ENCODE data around the gene DGKQ.
A peak's percentile ranks its signal among the peaks of the same experiment; 100 is the strongest.

Gene DGKQ

GRCh38 chr4:917992-918391, 55.4 kb downstream of the DGKQ start:
- Histone ChIP-seq H3K4me1 (ENCODE audit: insufficient read depth, low read length) (no peaks in the 10 kb centered on the region), H3K9me3 (ENCODE audit: insufficient read depth, low read depth, low read length) (no peaks in the 10 kb centered on the region)
- 88% methylated on average over 2 of the region's 2 CpGs for WGBS

GRCh38 chr4:917466-917865, 55.9 kb downstream of the DGKQ start:
- Histone ChIP-seq H3K27me3 (ENCODE audit: insufficient read depth, low read length) (no peaks in the 10 kb centered on the region), H3K4me3 (ENCODE audit: low read length) (no peak overlapping the region), H3K27ac (ENCODE audit: low read depth, low read length) (no peak overlapping the region), H3K36me3 (ENCODE audit: insufficient read depth, low read length) (no peaks in the 10 kb centered on the region), H3K4me1 (ENCODE audit: insufficient read depth, low read length) (no peaks in the 10 kb centered on the region), H3K9ac (ENCODE audit: low read depth, low read length) (no peak overlapping the region), H3K9me3 (ENCODE audit: insufficient read depth, low read depth, low read length) (no peaks in the 10 kb centered on the region)
- 94% methylated on average over 7 of the region's 7 CpGs for WGBS

More at GRCh38 chr4:917992-918391, 55.4 kb downstream of the DGKQ start:
- H3K4me3 ChIP-seq (ENCODE audit: low read length): no peak overlapping the region
- H3K9ac ChIP-seq (ENCODE audit: low read depth, low read length): no peak overlapping the region
- H3K27me3 ChIP-seq (ENCODE audit: insufficient read depth, low read length): no peaks in the 10 kb centered on the region
- H3K36me3 ChIP-seq (ENCODE audit: insufficient read depth, low read length): no peaks in the 10 kb centered on the region
- H3K27ac ChIP-seq (ENCODE audit: low read depth, low read length): no peak overlapping the region

- H3K27me3 ChIP-seq (ENCODE audit: insufficient read depth, low read length): no peaks in the 10 kb centered on the region
- H3K9me3 ChIP-seq (ENCODE audit: insufficient read depth, low read depth, low read length): no peaks in the 10 kb centered on the region
- H3K4me3 ChIP-seq (ENCODE audit: low read length): no peak overlapping the region
- H3K27ac ChIP-seq (ENCODE audit: low read depth, low read length): no peak overlapping the region
- no peak overlapping the region for H3K9ac ChIP-seq (ENCODE audit: low read depth, low read length)
- no peaks in the 10 kb centered on the region; the same call in 1 of the 2 replicates for H3K4me1 ChIP-seq (ENCODE audit: insufficient read depth, low read length)
- WGBS: 59% methylated on average over 8 of the region's 8 CpGs
- peaks cover 6% of the 10 kb centered on the region; the same call in 1 of the 2 replicates for H3K36me3 ChIP-seq (ENCODE audit: insufficient read depth, low read length)
Observed at GRCh38 chr4:915595-915994, 57.8 kb downstream of the DGKQ start.

- no peak overlapping the region for H3K9ac ChIP-seq (ENCODE audit: low read depth, low read length)
- no peak overlapping the region for H3K27ac ChIP-seq (ENCODE audit: low read depth, low read length)
- 93% methylated on average over 20 of the region's 20 CpGs for WGBS
- no peaks in the 10 kb centered on the region for H3K9me3 ChIP-seq (ENCODE audit: insufficient read depth, low read depth, low read length)
- no peaks in the 10 kb centered on the region; the same call in 1 of the 2 replicates for H3K4me1 ChIP-seq (ENCODE audit: insufficient read depth, low read length)
- no peak overlapping the region for H3K4me3 ChIP-seq (ENCODE audit: low read length)
- no peaks in the 10 kb centered on the region for H3K27me3 ChIP-seq (ENCODE audit: insufficient read depth, low read length)
- peaks cover 6% of the 10 kb centered on the region; the same call in 1 of the 2 replicates for H3K36me3 ChIP-seq (ENCODE audit: insufficient read depth, low read length)
Observed at GRCh38 chr4:915041-915474, 58.3 kb downstream of the DGKQ start.

- Histone ChIP-seq H3K27me3 (ENCODE audit: insufficient read depth, low read length) (no peaks in the 10 kb centered on the region), H3K9ac (ENCODE audit: low read depth, low read length) (no peak overlapping the region)
Observed at GRCh38 chr4:914531-914930, 58.8 kb downstream of the DGKQ start.

GRCh38 chr4:913280-913618, 60.1 kb downstream of the DGKQ start:
- H3K36me3 ChIP-seq (ENCODE audit: insufficient read depth, low read length): peaks cover 6% of the 10 kb centered on the region; the same call in 1 of the 2 replicates
- no peaks in the 10 kb centered on the region; the same call in 1 of the 2 replicates for H3K4me1 ChIP-seq (ENCODE audit: insufficient read depth, low read length)
- 94% methylated on average over 4 of the region's 4 CpGs for WGBS
- no peaks in the 10 kb centered on the region for H3K27me3 ChIP-seq (ENCODE audit: insufficient read depth, low read length)
- H3K9me3 ChIP-seq (ENCODE audit: insufficient read depth, low read depth, low read length): no peaks in the 10 kb centered on the region
- H3K9ac ChIP-seq (ENCODE audit: low read depth, low read length): no peak overlapping the region
- no peak overlapping the region for H3K4me3 ChIP-seq (ENCODE audit: low read length)
- H3K27ac ChIP-seq (ENCODE audit: low read depth, low read length): no peak overlapping the region

More at GRCh38 chr4:914531-914930, 58.8 kb downstream of the DGKQ start:
- Histone ChIP-seq H3K4me3 (ENCODE audit: low read length) (no peak overlapping the region), H3K27ac (ENCODE audit: low read depth, low read length) (no peak overlapping the region), H3K9me3 (ENCODE audit: insufficient read depth, low read depth, low read length) (no peaks in the 10 kb centered on the region), H3K36me3 (ENCODE audit: insufficient read depth, low read length) (peaks cover 6% of the 10 kb centered on the region; the same call in 1 of the 2 replicates), H3K4me1 (ENCODE audit: insufficient read depth, low read length) (no peaks in the 10 kb centered on the region; the same call in 1 of the 2 replicates)
- WGBS: 92% methylated on average over 21 of the region's 21 CpGs

GRCh38 chr4:912548-913279, 60.7 kb downstream of the DGKQ start:
- Histone ChIP-seq H3K4me3 (ENCODE audit: low read length) (no peak overlapping the region), H3K36me3 (ENCODE audit: insufficient read depth, low read length) (peaks cover 6% of the 10 kb centered on the region; the same call in 1 of the 2 replicates), H3K27ac (ENCODE audit: low read depth, low read length) (peak overlapping the region; percentile 6; the same call in 1 of the 2 replicates), H3K9ac (ENCODE audit: low read depth, low read length) (no peak overlapping the region), H3K4me1 (ENCODE audit: insufficient read depth, low read length) (no peaks in the 10 kb centered on the region; the same call in 1 of the 2 replicates), H3K9me3 (ENCODE audit: insufficient read depth, low read depth, low read length) (no peaks in the 10 kb centered on the region), H3K27me3 (ENCODE audit: insufficient read depth, low read length) (no peaks in the 10 kb centered on the region)
- WGBS: 75% methylated on average over 19 of the region's 19 CpGs

GRCh38 chr4:911871-912490, 61.4 kb downstream of the DGKQ start:
- Histone ChIP-seq H3K4me3 (ENCODE audit: low read length) (no peak overlapping the region), H3K36me3 (ENCODE audit: insufficient read depth, low read length) (peaks cover 6% of the 10 kb centered on the region; the same call in 1 of the 2 replicates), H3K27ac (ENCODE audit: low read depth, low read length) (peak overlapping the region; percentile 6; the same call in 1 of the 2 replicates), H3K9ac (ENCODE audit: low read depth, low read length) (no peak overlapping the region), H3K9me3 (ENCODE audit: insufficient read depth, low read depth, low read length) (no peaks in the 10 kb centered on the region), H3K27me3 (ENCODE audit: insufficient read depth, low read length) (no peaks in the 10 kb centered on the region), H3K4me1 (ENCODE audit: insufficient read depth, low read length) (no peaks in the 10 kb centered on the region; the same call in 1 of the 2 replicates)
- 82% methylated on average over 29 of the region's 29 CpGs for WGBS

- H3K27ac ChIP-seq (ENCODE audit: low read depth, low read length): no peak overlapping the region
- H3K4me3 ChIP-seq (ENCODE audit: low read length): no peak overlapping the region
- no peaks in the 10 kb centered on the region for H3K27me3 ChIP-seq (ENCODE audit: insufficient read depth, low read length)
- WGBS: 95% methylated on average over 23 of the region's 23 CpGs
- H3K36me3 ChIP-seq (ENCODE audit: insufficient read depth, low read length): peaks cover 6% of the 10 kb centered on the region; the same call in 1 of the 2 replicates
- no peaks in the 10 kb centered on the region for H3K9me3 ChIP-seq (ENCODE audit: insufficient read depth, low read depth, low read length)
- H3K4me1 ChIP-seq (ENCODE audit: insufficient read depth, low read length): no peaks in the 10 kb centered on the region; the same call in 1 of the 2 replicates
- H3K9ac ChIP-seq (ENCODE audit: low read depth, low read length): no peak overlapping the region
Observed at GRCh38 chr4:911221-911751, 62.1 kb downstream of the DGKQ start.

GRCh38 chr4:910366-911091, 62.8 kb downstream of the DGKQ start:
- Histone ChIP-seq H3K27me3 (ENCODE audit: insufficient read depth, low read length) (no peaks in the 10 kb centered on the region), H3K4me3 (ENCODE audit: low read length) (no peak overlapping the region), H3K27ac (ENCODE audit: low read depth, low read length) (no peak overlapping the region), H3K9me3 (ENCODE audit: insufficient read depth, low read depth, low read length) (no peaks in the 10 kb centered on the region), H3K9ac (ENCODE audit: low read depth, low read length) (no peak overlapping the region), H3K36me3 (ENCODE audit: insufficient read depth, low read length) (peaks cover 6% of the 10 kb centered on the region; the same call in 1 of the 2 replicates), H3K4me1 (ENCODE audit: insufficient read depth, low read length) (no peaks in the 10 kb centered on the region; the same call in 1 of the 2 replicates)
- WGBS: 95% methylated on average over 26 of the region's 26 CpGs
